H1 (cell line): ENCODE results near the gene CDH1. TPM values are rescaled to one million over a fixed set of nuclear protein-coding genes. Genes with fewer than 3 reads are reported as not detected.

Source experiments
- CTCF ChIA-PET: fragments of 300-600 bp; sonication (Branson Sonifier 250); formaldehyde crosslinking; loops from one replicate; lab custom pipeline; 2021; ENCODE audit not compliant: partially characterized antibody; lab: Charles Lee
- POLR2A ChIA-PET: fragments of 300-600 bp; sonication (Branson Sonifier 250); formaldehyde crosslinking; loops from one replicate; lab custom pipeline; 2021; ENCODE audit warnings: inconsistent platforms; ENCODE audit not compliant: partially characterized antibody; lab: Charles Lee
- DNase-seq, 2 experiments: peaks; one replicate each; pipeline versions ENCODE4 v3.0.0 to v3.0.0-alpha.2; 2010 to 2022; ENCODE audit warnings: low spot score in 2 of 2, low read depth in 1 of 2, mixed read lengths in 1 of 2
- FAIRE-seq: peaks from 2 replicates; lab custom pipeline; 2011; peaks lifted over from hg19 to GRCh38; lab: Jason Lieb, UNC
- H2AFZ ChIP-seq: 2 replicates; pipeline ENCODE4 v1.8.1; 2012; ENCODE audit warnings: low read length, inconsistent platforms
- H2AK5ac ChIP-seq: 2 replicates; pipeline ENCODE4 v1.6.1; 2013; ENCODE audit warnings: low read depth, low read length
- H2BK120ac ChIP-seq: replicated peaks from 2 replicates; pipeline ENCODE3; 2013; ENCODE audit warnings: low read depth, low read length, inconsistent platforms
- H2BK12ac ChIP-seq: 2 replicates; pipeline ENCODE4 v1.6.1; 2013; ENCODE audit warnings: low read depth, low read length
- H2BK15ac ChIP-seq: 2 replicates; pipeline ENCODE4 v1.6.1; 2013; ENCODE audit warnings: low read length
- H2BK20ac ChIP-seq: 2 replicates; pipeline ENCODE4 v1.6.1; 2013; ENCODE audit warnings: low read length
- H2BK5ac ChIP-seq: 2 replicates; pipeline ENCODE4 v1.6.1; 2013; ENCODE audit warnings: low read depth, low read length
- H3K14ac ChIP-seq: 2 replicates; pipeline ENCODE4 v1.6.1; 2013; ENCODE audit warnings: inconsistent platforms; ENCODE audit not compliant: insufficient read length
- H3K18ac ChIP-seq: 2 replicates; pipeline ENCODE4 v1.6.1; 2013; ENCODE audit warnings: low read length; ENCODE audit errors: extremely low read depth
- H3K23ac ChIP-seq: 2 replicates; pipeline ENCODE4 v1.6.1; 2013; ENCODE audit warnings: inconsistent platforms; ENCODE audit not compliant: insufficient read length
- H3K23me2 ChIP-seq: 2 replicates; pipeline ENCODE4 v1.6.1; 2013; ENCODE audit warnings: low read depth, low read length
- H3K27ac ChIP-seq: 2 replicates; pipeline ENCODE4 v1.6.1; 2011; ENCODE audit warnings: low read depth, low read length, inconsistent platforms
- H3K27me3 ChIP-seq, 4 experiments: replicated peaks in 1 of 4; 1 replicate in 1 of 4; 2 replicates in 3 of 4; pipeline versions ENCODE4 v1.6.1 to v1.8.1; 2011 to 2013; ENCODE audit warnings: low read length in 3 of 4, mild to moderate bottlenecking in 3 of 4, inconsistent platforms in 2 of 4, mixed read lengths in 2 of 4, moderate library complexity in 1 of 4; ENCODE audit not compliant: control insufficient read depth in 3 of 4, insufficient read depth in 3 of 4; ENCODE audit errors: extremely low read depth in 1 of 4
- H3K36me3 ChIP-seq, 4 experiments: 2 replicates each; pipeline versions ENCODE4 v1.6.1 to v1.8.1; 2011 to 2013; ENCODE audit warnings: mild to moderate bottlenecking in 4 of 4, low read length in 3 of 4, moderate library complexity in 2 of 4, control low read depth in 1 of 4, inconsistent platforms in 1 of 4; ENCODE audit not compliant: insufficient read depth in 4 of 4, control insufficient read depth in 2 of 4
- H3K4ac ChIP-seq: replicated peaks from 2 replicates; pipeline ENCODE3; 2013; ENCODE audit warnings: low read length, low read depth, mixed read lengths, inconsistent platforms; ENCODE audit not compliant: insufficient read length
- H3K4me1 ChIP-seq, 4 experiments: replicated peaks in 1 of 4; 1 replicate in 1 of 4; 2 replicates in 3 of 4; pipeline versions ENCODE4 v1.6.1 to v1.8.1; 2011 to 2013; ENCODE audit warnings: low read length in 3 of 4, inconsistent platforms in 2 of 4, mixed read lengths in 1 of 4; ENCODE audit not compliant: insufficient read depth in 4 of 4, control insufficient read depth in 3 of 4
- H3K4me2 ChIP-seq, 2 experiments: 2 replicates each; pipeline versions ENCODE4 v1.6.1 to v1.8.1; 2011 to 2013; ENCODE audit warnings: low read depth in 2 of 2, low read length in 2 of 2, control low read depth in 1 of 2, inconsistent platforms in 1 of 2, mild to moderate bottlenecking in 1 of 2; ENCODE audit not compliant: insufficient read depth in 1 of 2
- H3K4me3 ChIP-seq, 4 experiments: fragments of 200-600, 300-600 bp in 1 of 4; sonication (generic), shearing (Covaris generic), sonication (Bioruptor Twin) in 1 of 4; 2 replicates each; pipeline versions ENCODE4 v1.5.1 to v1.8.1; 2011 to 2016; ENCODE audit warnings: low read length in 4 of 4, low read depth in 3 of 4, control low read depth in 2 of 4, inconsistent platforms in 2 of 4, mild to moderate bottlenecking in 2 of 4, mixed read lengths in 1 of 4, moderate library complexity in 1 of 4; ENCODE audit not compliant: insufficient read depth in 2 of 4; ENCODE audit errors: extremely low read depth in 1 of 4
- H3K56ac ChIP-seq: replicated peaks from 2 replicates; pipeline ENCODE3; 2013; ENCODE audit warnings: low read depth, mild to moderate bottlenecking, mixed read lengths, low read length, inconsistent platforms; ENCODE audit not compliant: insufficient read length
- H3K79me1 ChIP-seq: 2 replicates; pipeline ENCODE4 v1.6.1; 2013; ENCODE audit warnings: low read depth, low read length, control low read depth
- H3K79me2 ChIP-seq, 2 experiments: 2 replicates each; pipeline versions ENCODE4 v1.6.1 to v1.8.1; 2012 to 2013; ENCODE audit warnings: low read length in 2 of 2, mild to moderate bottlenecking in 2 of 2, inconsistent platforms in 1 of 2; ENCODE audit not compliant: insufficient read depth in 2 of 2, control insufficient read depth in 1 of 2
- H3K9ac ChIP-seq, 4 experiments: replicated peaks in 1 of 4; 1 replicate in 1 of 4; 2 replicates in 3 of 4; pipeline versions ENCODE4 v1.6.1 to v1.8.1; 2011 to 2013; ENCODE audit warnings: low read depth in 3 of 4, low read length in 3 of 4, control low read depth in 2 of 4, mild to moderate bottlenecking in 2 of 4, moderate library complexity in 2 of 4, inconsistent platforms in 1 of 4; ENCODE audit errors: extremely low read depth in 1 of 4
- H3K9me3 ChIP-seq, 2 experiments: 2 replicates each; pipeline versions ENCODE4 v1.6.1 to v1.8.1; 2012 to 2013; ENCODE audit warnings: mild to moderate bottlenecking in 2 of 2, moderate library complexity in 2 of 2, control low read depth in 1 of 2, inconsistent platforms in 1 of 2, low read depth in 1 of 2, low read length in 1 of 2, mixed read lengths in 1 of 2; ENCODE audit not compliant: insufficient read depth in 2 of 2
- H4K20me1 ChIP-seq, 2 experiments: replicated peaks in 1 of 2; 2 replicates each; pipeline versions ENCODE3 to v1.8.1; 2011 to 2013; ENCODE audit warnings: inconsistent platforms in 2 of 2, low read length in 2 of 2, mild to moderate bottlenecking in 1 of 2; ENCODE audit not compliant: insufficient read depth in 2 of 2, control insufficient read depth in 1 of 2
- H4K5ac ChIP-seq: 2 replicates; pipeline ENCODE4 v1.6.1; 2013; ENCODE audit warnings: low read length, low read depth, mixed read lengths, inconsistent platforms; ENCODE audit not compliant: insufficient read length
- H4K8ac ChIP-seq: 2 replicates; pipeline ENCODE4 v1.8.0; 2013; ENCODE audit warnings: mild to moderate bottlenecking, moderate library complexity, low read length, inconsistent platforms; ENCODE audit not compliant: insufficient read depth; ENCODE audit errors: extremely low read depth
- H4K91ac ChIP-seq: replicated peaks from 2 replicates; pipeline ENCODE3; 2013; ENCODE audit warnings: low read length, mixed read lengths, inconsistent platforms; ENCODE audit not compliant: insufficient read length
- BRCA1 ChIP-seq: IDR thresholded peaks from 2 replicates; pipeline ENCODE4 v1.6.1; 2012; ENCODE audit warnings: low read depth, low read length, improper control_type of control experiment
- CTBP2 ChIP-seq: IDR thresholded peaks from 2 replicates; pipeline ENCODE4 v1.7.0; 2011; ENCODE audit warnings: borderline replicate concordance, mild to moderate bottlenecking, moderate library complexity, mixed read lengths, low read length; ENCODE audit not compliant: insufficient read depth, insufficient read length
- KDM1A ChIP-seq: fragments of 200-600, 300-600 bp; sonication (generic); IDR thresholded peaks from 2 replicates; pipeline ENCODE4 v1.7.1; 2016; ENCODE audit warnings: mild to moderate bottlenecking, low read length, borderline replicate concordance
- RAD21 ChIP-seq, 2 experiments: IDR thresholded peaks in 1 of 2; conservative IDR thresholded peaks in 1 of 2; 2 replicates each; pipeline ENCODE4 v1.6.1; 2011; ENCODE audit warnings: low read depth in 2 of 2, low read length in 2 of 2, improper control_type of control experiment in 1 of 2, inconsistent platforms in 1 of 2, mild to moderate bottlenecking in 1 of 2, moderate library complexity in 1 of 2
- TEAD4 ChIP-seq: IDR thresholded peaks from 2 replicates; pipeline ENCODE4 v1.6.1; 2012; ENCODE audit warnings: low read depth, low read length, inconsistent platforms, mixed read lengths
- WGBS, 2 experiments: shearing (Covaris generic) in 1 of 2; methylation state at CpG; one replicate each; pipeline versions ENCODE4 v1.1.6 to v1.1.7; 2013 to 2015; ENCODE audit warnings: low lambda C conversion rate in 2 of 2, mixed read lengths in 2 of 2, inconsistent platforms in 1 of 2, low coverage in 1 of 2, missing lambda C conversion rate in 1 of 2; ENCODE audit not compliant: insufficient replicate concordance in 2 of 2, insufficient coverage in 1 of 2, insufficient read length in 1 of 2; ENCODE audit errors: extremely low coverage in 1 of 2, missing lambda C conversion rate in 1 of 2; 5-methylcytosine and 5-hydroxymethylcytosine counted together
- polyA plus RNA-seq, 7 experiments: library from polyadenylated mRNA; depleted of rRNA in 3 of 7; stranded (reverse) in 5 of 7; unstranded in 2 of 7; fragments of >200 nt in 5 of 7; fragments of 200-250 nt in 2 of 7; gene quantifications; 1 replicate in 5 of 7; 2 replicates in 1 of 7; 4 replicates in 1 of 7; pipeline versions ENCODE4 v1.2.1 to v1.2.3, GENCODE V29; 2011 to 2013; ENCODE audit warnings: missing spikeins in 2 of 7, mixed read lengths in 2 of 7
- total RNA-seq: library from RNA; stranded (reverse); fragmentation: NEBNext Ultra II Directional; extraction: Animal tissue kit (Norgen Biotek cat#: 25700); gene quantifications from 2 replicates; pipeline ENCODE4 v1.2.1, GENCODE V29; 2021

CDH1 gene
- total and polyA plus RNA-seq, 2 of the 8 experiments (the other 6 are each of a cell fraction or from before 2014, with no cell fraction given), result 133 to 265 TPM

- Histone ChIP-seq H3K27me3 (no peaks in the 10 kb centered on the region; a peak in 1 of 7 replicates), H3K4me1 (no peaks in the 10 kb centered on the region), H3K79me1 (no peaks in the 10 kb centered on the region), H3K23me2 (0 out of 2 replicates have a peak, but pooled peaks cover 2% of the 10 kb centered on the region), H2BK15ac (no peak overlapping the region), H2BK12ac (no peak overlapping the region), H3K23ac (no peak overlapping the region), H3K4ac (no peak overlapping the region), H4K5ac (no peak overlapping the region), H3K4me3 (no peak overlapping the region), H3K79me2 (no peaks in the 10 kb centered on the region), H2BK120ac (no peak overlapping the region), H3K18ac (no peak overlapping the region)
- CTCF ChIA-PET, result interaction anchor here (1.1 to 3.4 kb wide), 4 partner anchors 8 to 162 kb away, joined by 3 to 16 read pairs (median 5); no protein-coding TSS in a partner anchor
- FAIRE-seq, result no peak
- TF ChIP-seq RAD21 (IDR thresholded peaks at IDR 0.05 in 1 of 2, conservative IDR thresholded peaks at IDR 0.05 in 1 of 2; ENCODE audit: low read depth in 2 of 2, low read length in 2 of 2), result peak; percentile 26 to 37; a peak in 3 of 4 replicates
- TF ChIP-seq KDM1A, result no peak
- no peak for TF ChIP-seq BRCA1
- 0 out of 2 replicates have a peak, but pooled peaks have one; percentile 19 for TF ChIP-seq TEAD4
- no peak for TF ChIP-seq CTBP2
- TF ChIP-seq, all 59 proteins: peak for 2
- Histone ChIP-seq H4K91ac (no peak overlapping the region), H4K8ac (no peak overlapping the region), H3K9ac (no peak overlapping the region), H3K36me3 (peaks cover 27 to 77% (median 61%) of the 10 kb centered on the region in 4 experiments), H3K27ac (no peak overlapping the region), H2AK5ac (no peak overlapping the region), H3K9me3 (no peaks in the 10 kb centered on the region), H2BK5ac (no peak overlapping the region; the same call in 1 of the 2 replicates), H2BK20ac (no peak overlapping the region), H3K56ac (no peak overlapping the region), H3K14ac (no peak overlapping the region), H4K20me1 (peaks cover 0 to 3% of the 10 kb centered on the region in 2 experiments), H2AFZ (no peak overlapping the region), H3K4me2 (no peak overlapping the region)
- DNase-seq, result no peak
- 89% methylated on average over 5 of the region's 5 CpGs; no CpG with 5 or more reads in 1 of the 2 experiments for WGBS, 2 experiments
- POLR2A ChIA-PET, result interaction anchor here (1.7 kb wide), 1 partner anchor 100 kb away, joined by 4 read pairs; no protein-coding TSS in a partner anchor
Observed at GRCh38 chr16:68689921-68690320, 47.2 kb upstream of the CDH1 start.
